Mucosa of rectum (tissue), 2 donors: Measurements from ENCODE around the gene NEK1.
"Not testable (repeated sequence)": the region's sequence is repeated elsewhere in the genome, so short reads cannot be mapped to it uniquely, and the experiment has no call there.

Source experiments
- H3K27ac ChIP-seq, 2 donors: one replicate each; pipeline ENCODE4 v1.7.0; 2013; ENCODE audit warnings: inconsistent platforms in 2 of 2, low read depth in 2 of 2, low read length in 2 of 2
- H3K27me3 ChIP-seq, 2 donors: one replicate each; pipeline ENCODE4 v1.7.0; 2013; ENCODE audit warnings: low read length in 2 of 2; ENCODE audit not compliant: control insufficient read depth in 2 of 2, insufficient read depth in 2 of 2
- H3K36me3 ChIP-seq, 2 donors: one replicate each; pipeline ENCODE4 v1.7.0; 2013; ENCODE audit warnings: low read length in 2 of 2; ENCODE audit not compliant: control insufficient read depth in 2 of 2, insufficient read depth in 2 of 2
- H3K4me1 ChIP-seq, 2 donors: one replicate each; pipeline ENCODE4 v1.7.0; 2013; ENCODE audit warnings: low read length in 2 of 2, mild to moderate bottlenecking in 1 of 2; ENCODE audit not compliant: control insufficient read depth in 2 of 2, insufficient read depth in 2 of 2
- H3K4me3 ChIP-seq, 2 donors: one replicate each; pipeline ENCODE4 v1.7.0; 2013; ENCODE audit warnings: low read length in 2 of 2
- H3K9ac ChIP-seq, 2 donors: one replicate each; pipeline ENCODE4 v1.7.0; 2013; ENCODE audit warnings: low read length in 2 of 2, low read depth in 1 of 2, mild to moderate bottlenecking in 1 of 2
- H3K9me3 ChIP-seq, 2 donors: one replicate each; pipeline ENCODE4 v1.7.0; 2013; ENCODE audit warnings: low read length in 2 of 2; ENCODE audit not compliant: control insufficient read depth in 2 of 2
- donor health status: healthy.
- donor health status: Normal muscosa, but diverticular disease.

The NEK1 gene

GRCh38 chr4:169437299-169438047 lies 174.9 kb downstream of the NEK1 start:
- H3K36me3 ChIP-seq = no peaks in the 10 kb centered on the region
- no peak overlapping the region for H3K4me3 ChIP-seq
- H3K9me3 ChIP-seq = no peaks in the 10 kb centered on the region
- H3K4me1 ChIP-seq = no peaks in the 10 kb centered on the region
- no peak overlapping the region for H3K27ac ChIP-seq
- no peaks in the 10 kb centered on the region for H3K27me3 ChIP-seq
- no peak overlapping the region for H3K9ac ChIP-seq

DNA sequence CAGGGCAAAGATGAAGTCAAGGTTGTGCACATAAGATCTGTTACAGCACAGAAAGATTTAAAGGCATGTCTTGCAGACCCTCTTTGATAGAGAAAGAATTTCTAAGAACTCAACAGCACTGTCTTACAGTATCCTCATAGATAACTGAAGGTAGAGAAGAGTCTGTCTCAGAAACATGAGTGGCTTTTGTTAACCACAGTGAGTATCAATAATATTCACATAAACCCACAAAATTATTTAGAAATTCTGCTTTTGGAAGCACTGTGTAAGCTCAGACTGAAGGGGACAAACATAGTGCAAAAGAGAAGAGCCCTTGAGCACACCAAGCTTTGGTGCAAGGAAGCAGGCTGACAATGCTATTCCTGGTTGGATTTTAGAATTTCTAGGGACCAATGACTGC lies 175.6 kb downstream of the NEK1 start:
- no peaks in the 10 kb centered on the region for H3K36me3 ChIP-seq
- H3K9me3 ChIP-seq = no peaks in the 10 kb centered on the region
- no peaks in the 10 kb centered on the region for H3K4me1 ChIP-seq
- H3K4me3 ChIP-seq = no peak overlapping the region
- no peak overlapping the region for H3K27ac ChIP-seq
- H3K27me3 ChIP-seq = no peaks in the 10 kb centered on the region
- H3K9ac ChIP-seq = no peak overlapping the region

GRCh38 chr4:169428376-169428775 lies 184.0 kb downstream of the NEK1 start:
- H3K4me3 ChIP-seq = no peak overlapping the region
- no peaks in the 10 kb centered on the region for H3K4me1 ChIP-seq
- H3K27ac ChIP-seq = no peak overlapping the region
- no peaks in the 10 kb centered on the region for H3K9me3 ChIP-seq
- H3K36me3 ChIP-seq = peaks cover 0 to 5% of the 10 kb centered on the region in 2 donors
- no peak overlapping the region for H3K9ac ChIP-seq
- no peaks in the 10 kb centered on the region for H3K27me3 ChIP-seq

- not testable (repeated sequence) for H3K27ac ChIP-seq, H3K27me3 ChIP-seq, H3K9me3 ChIP-seq, H3K4me1 ChIP-seq, H3K9ac ChIP-seq, H3K36me3 ChIP-seq, H3K4me3 ChIP-seq
Measured at GRCh38 chr4:169427727-169428126, 184.7 kb downstream of the NEK1 start.

DNA sequence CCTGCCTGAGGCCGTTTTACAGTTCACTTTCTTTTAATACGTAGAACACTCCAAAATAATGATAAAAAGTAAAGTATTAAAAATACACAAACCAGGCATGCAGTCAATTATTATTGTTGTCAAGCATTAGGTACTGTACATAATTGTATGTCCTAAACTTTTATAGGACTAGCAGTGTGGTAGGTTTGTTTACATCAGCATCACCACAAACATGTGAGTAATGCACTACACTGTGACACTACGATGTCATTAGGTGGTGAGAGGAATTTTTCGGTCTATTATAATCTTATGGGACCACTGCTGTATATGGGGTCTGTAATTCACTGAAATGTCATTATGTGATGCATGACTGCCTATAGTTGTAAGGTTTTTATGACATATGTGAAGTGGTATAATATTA lies 192.1 kb downstream of the NEK1 start:
- Histone ChIP-seq H3K9ac (no peak overlapping the region), H3K27me3 (no peaks in the 10 kb centered on the region), H3K4me1 (no peaks in the 10 kb centered on the region), H3K9me3 (no peaks in the 10 kb centered on the region), H3K36me3 (peaks cover 0 to 5% of the 10 kb centered on the region in 2 donors), H3K27ac (no peak overlapping the region), H3K4me3 (no peak overlapping the region)

- Histone ChIP-seq H3K9ac (no peak overlapping the region), H3K4me1 (no peaks in the 10 kb centered on the region), H3K9me3 (no peaks in the 10 kb centered on the region), H3K36me3 (no peaks in the 10 kb centered on the region), H3K4me3 (no peak overlapping the region), H3K27me3 (no peaks in the 10 kb centered on the region), H3K27ac (no peak overlapping the region)
Measured at GRCh38 chr4:169418846-169419245, 193.5 kb downstream of the NEK1 start.

- Histone ChIP-seq H3K9me3 (no peaks in the 10 kb centered on the region), H3K36me3 (no peaks in the 10 kb centered on the region), H3K9ac (no peak overlapping the region), H3K27ac (no peak overlapping the region), H3K4me3 (no peak overlapping the region), H3K4me1 (no peaks in the 10 kb centered on the region), H3K27me3 (no peaks in the 10 kb centered on the region)
Measured at GRCh38 chr4:169417629-169418282, 194.6 kb downstream of the NEK1 start.

GRCh38 chr4:169416997-169417396 lies 195.4 kb downstream of the NEK1 start:
- Histone ChIP-seq H3K4me1 (no peaks in the 10 kb centered on the region), H3K27me3 (no peaks in the 10 kb centered on the region), H3K27ac (no peak overlapping the region), H3K9me3 (no peaks in the 10 kb centered on the region), H3K36me3 (no peaks in the 10 kb centered on the region), H3K9ac (no peak overlapping the region), H3K4me3 (no peak overlapping the region)

DNA sequence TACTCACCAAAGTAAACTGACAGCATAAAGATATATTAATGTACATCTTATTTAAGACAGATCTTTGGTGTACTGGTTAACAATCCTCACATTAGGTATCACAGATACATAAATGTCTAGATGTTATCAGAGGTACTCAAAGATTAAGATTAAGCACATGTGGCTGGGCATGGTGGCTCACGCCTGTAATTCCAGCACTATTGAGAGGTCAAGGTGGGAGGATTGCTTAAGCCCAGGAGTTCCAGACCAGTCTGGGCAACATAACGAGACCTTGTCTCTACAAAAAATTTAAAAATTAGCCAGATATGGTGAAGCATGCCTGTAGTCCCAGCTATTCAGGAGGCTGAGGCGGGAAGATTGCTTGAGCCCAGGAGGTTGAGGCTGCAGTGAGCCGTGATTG lies 195.9 kb downstream of the NEK1 start:
- Histone ChIP-seq H3K9ac (no peak overlapping the region), H3K27ac (no peak overlapping the region)

GRCh38 chr4:169414913-169415312 lies 197.5 kb downstream of the NEK1 start:
- H3K9me3 ChIP-seq = no peaks in the 10 kb centered on the region
- no peaks in the 10 kb centered on the region for H3K27me3 ChIP-seq
- H3K36me3 ChIP-seq = no peaks in the 10 kb centered on the region
- H3K27ac ChIP-seq = no peak overlapping the region
- no peaks in the 10 kb centered on the region for H3K4me1 ChIP-seq
- H3K9ac ChIP-seq = no peak overlapping the region
- no peak overlapping the region for H3K4me3 ChIP-seq

More for the DNA sequence above, 195.9 kb downstream of the NEK1 start:
- Histone ChIP-seq H3K27me3 (no peaks in the 10 kb centered on the region), H3K36me3 (no peaks in the 10 kb centered on the region), H3K4me3 (no peak overlapping the region), H3K4me1 (no peaks in the 10 kb centered on the region), H3K9me3 (no peaks in the 10 kb centered on the region)
